Measurements from ENCODE around the gene PIK3C2B.

GRCh38 chr1:204503122-204503912, 8.7 kb upstream of the PIK3C2B start:
- TF ChIP-seq, protein P1, sequence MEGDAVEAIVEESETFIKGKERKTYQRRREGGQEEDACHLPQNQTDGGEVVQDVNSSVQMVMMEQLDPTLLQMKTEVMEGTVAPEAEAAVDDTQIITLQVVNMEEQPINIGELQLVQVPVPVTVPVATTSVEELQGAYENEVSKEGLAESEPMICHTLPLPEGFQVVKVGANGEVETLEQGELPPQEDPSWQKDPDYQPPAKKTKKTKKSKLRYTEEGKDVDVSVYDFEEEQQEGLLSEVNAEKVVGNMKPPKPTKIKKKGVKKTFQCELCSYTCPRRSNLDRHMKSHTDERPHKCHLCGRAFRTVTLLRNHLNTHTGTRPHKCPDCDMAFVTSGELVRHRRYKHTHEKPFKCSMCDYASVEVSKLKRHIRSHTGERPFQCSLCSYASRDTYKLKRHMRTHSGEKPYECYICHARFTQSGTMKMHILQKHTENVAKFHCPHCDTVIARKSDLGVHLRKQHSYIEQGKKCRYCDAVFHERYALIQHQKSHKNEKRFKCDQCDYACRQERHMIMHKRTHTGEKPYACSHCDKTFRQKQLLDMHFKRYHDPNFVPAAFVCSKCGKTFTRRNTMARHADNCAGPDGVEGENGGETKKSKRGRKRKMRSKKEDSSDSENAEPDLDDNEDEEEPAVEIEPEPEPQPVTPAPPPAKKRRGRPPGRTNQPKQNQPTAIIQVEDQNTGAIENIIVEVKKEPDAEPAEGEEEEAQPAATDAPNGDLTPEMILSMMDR (IDR thresholded peaks at IDR 0.05): peak; percentile 68 to 90 (median 82)
- no peak for TF ChIP-seq POLR2A (IDR thresholded peaks at IDR 0.05)
